SK-N-SH (cell line): ENCODE data around the gene PLVAP.

Experiments used
- CTCF ChIP-seq: fragments of 200-600 bp; sonication (generic); IDR thresholded peaks from 2 replicates; pipeline ENCODE4 v1.6.1; 2017; ENCODE audit warnings: antibody characterized with exemption, mild to moderate bottlenecking, moderate library complexity
- GATA2 ChIP-seq: sonication (generic); formaldehyde crosslinking; IDR thresholded peaks from 2 replicates; pipeline ENCODE4 v1.5.0; 2020; ENCODE audit warnings: mild to moderate bottlenecking, missing genetic modification reagents
- JUND ChIP-seq: IDR thresholded peaks from 2 replicates; pipeline ENCODE4 v1.4.0; 2012
- MAX ChIP-seq: IDR thresholded peaks from 2 replicates; pipeline ENCODE4 v1.4.0; 2012; ENCODE audit warnings: low read depth
- MXI1 ChIP-seq: IDR thresholded peaks from 2 replicates; pipeline ENCODE4 v1.6.1; 2012; ENCODE audit warnings: mild to moderate bottlenecking, low read depth, low read length, improper control_type of control experiment
- NFIC ChIP-seq: IDR thresholded peaks from 2 replicates; pipeline ENCODE4 v1.4.0; 2012; ENCODE audit warnings: borderline replicate concordance
- POLR2AphosphoS5 ChIP-seq: IDR thresholded peaks from 2 replicates; pipeline ENCODE4 v1.6.1; 2012; ENCODE audit warnings: low read depth, low read length
- REST ChIP-seq: IDR thresholded peaks from 2 replicates; pipeline ENCODE4 v1.6.1; 2012; ENCODE audit warnings: mild to moderate bottlenecking, low read depth, low read length, moderate library complexity
- RFX5 ChIP-seq: IDR thresholded peaks from 2 replicates; pipeline ENCODE4 v1.6.1; 2012; ENCODE audit warnings: mild to moderate bottlenecking, improper control_type of control experiment, low read length
- TAF1 ChIP-seq: IDR thresholded peaks from 2 replicates; pipeline ENCODE4 v1.6.1; 2012; ENCODE audit warnings: low read depth, mild to moderate bottlenecking, low read length, moderate library complexity, borderline replicate concordance
- TCF12 ChIP-seq: IDR thresholded peaks from 2 replicates; pipeline ENCODE4 v1.4.0; 2012
- TEAD4 ChIP-seq: IDR thresholded peaks from 2 replicates; pipeline ENCODE4 v1.4.0; 2012; ENCODE audit warnings: mild to moderate bottlenecking, borderline replicate concordance; ENCODE audit not compliant: insufficient read depth
- USF2 ChIP-seq: fragments of 150-350 bp; IDR thresholded peaks from 2 replicates; pipeline ENCODE4 v1.6.1; 2017; ENCODE audit warnings: antibody characterized with exemption, low read length, low read depth, borderline replicate concordance
- YY1 ChIP-seq: IDR thresholded peaks from 2 replicates; pipeline ENCODE4 v1.4.0; 2012; ENCODE audit warnings: low read depth, mild to moderate bottlenecking

GRCh38 chr19:17385878-17386611 lies 8.9 kb upstream of the PLVAP start:
- TF ChIP-seq CTCF, result peak; percentile 88
- TF ChIP-seq YY1, result no peak
- no peak for TF ChIP-seq USF2
- TF ChIP-seq TCF12, result no peak
- TF ChIP-seq RFX5, result no peak
- no peak for TF ChIP-seq POLR2AphosphoS5
- no peak for TF ChIP-seq TEAD4
- TF ChIP-seq NFIC, result no peak
- no peak for TF ChIP-seq GATA2 (CRISPR knock-in tag)
- no peak for TF ChIP-seq TAF1
- no peak for TF ChIP-seq JUND
- no peak for TF ChIP-seq REST
- no peak for TF ChIP-seq MXI1
- TF ChIP-seq MAX, result no peak
